ENCODE measurements around the gene COL13A1. TPM values are rescaled to one million over a fixed set of nuclear protein-coding genes. Genes with fewer than 3 reads are reported as not detected.

The COL13A1 gene
- total and polyA plus RNA-seq, 2 of the 8 experiments (the other 6 are each of a cell fraction or from before 2014, with no cell fraction given), result 2.6 to 5.2 TPM

DNA sequence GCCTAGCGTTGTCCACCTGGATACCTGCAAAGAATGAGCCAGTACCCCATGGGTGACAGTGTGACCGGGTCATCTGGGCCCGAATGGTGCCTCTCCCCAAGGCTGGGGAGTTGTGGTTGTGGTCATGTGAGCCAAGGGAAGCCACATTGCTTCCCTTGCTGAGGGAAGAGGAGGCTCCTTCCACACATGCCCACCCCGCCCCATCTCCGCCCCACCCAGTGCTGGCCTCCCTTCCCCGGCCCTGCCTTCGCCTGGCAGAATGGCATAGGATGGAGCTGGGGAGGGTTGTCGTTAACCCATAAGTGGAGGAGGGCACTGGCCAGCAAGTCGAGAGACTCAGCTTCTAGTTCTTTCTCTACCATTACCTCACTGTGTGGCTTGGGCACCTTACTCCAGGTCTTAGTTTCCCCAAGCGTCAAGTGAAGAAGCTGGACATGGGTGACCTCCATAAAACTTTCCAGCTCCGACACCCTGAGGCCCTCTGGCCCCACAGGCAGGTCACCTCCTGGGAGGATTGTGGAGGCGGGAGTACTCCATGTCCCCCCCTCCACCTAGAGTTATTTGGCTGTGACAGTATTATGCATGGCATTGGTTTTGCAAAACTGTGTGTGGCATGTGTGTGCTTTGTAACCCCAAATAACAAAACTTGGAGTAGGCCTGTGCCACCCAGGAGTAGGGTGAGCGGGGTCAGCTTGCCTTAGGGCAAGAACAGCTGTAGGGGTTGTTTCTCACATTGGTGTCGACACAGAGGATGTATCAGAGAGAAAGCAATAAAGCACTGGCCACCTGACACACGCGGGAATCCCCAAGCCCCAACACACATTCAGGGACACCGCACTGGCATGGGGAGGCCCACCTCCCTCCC lies 160.4 kb downstream of the COL13A1 start:
- H3K4ac ChIP-seq (replicated peaks; ENCODE audit: insufficient read length, low read depth, low read length), result no peak overlapping the region
- H2BK20ac ChIP-seq (ENCODE audit: low read length), result no peak overlapping the region
- FAIRE-seq (no peak), DNase-seq (ENCODE audit: low read depth in 1 of 2, low spot score in 2 of 2) (peak in 1 of 2 experiments; percentile 35)
- no peaks in the 10 kb centered on the region for H4K20me1 ChIP-seq (replicated peaks in 1 of 2; ENCODE audit: control insufficient read depth in 1 of 2, insufficient read depth in 2 of 2, low read length in 2 of 2)
- no peaks in the 10 kb centered on the region for H3K9me3 ChIP-seq (ENCODE audit: insufficient read depth in 2 of 2, low read depth in 1 of 2, low read length in 1 of 2)
- no peak overlapping the region for H3K56ac ChIP-seq (replicated peaks; ENCODE audit: insufficient read length, low read depth, low read length)
- no peak overlapping the region for H3K9ac ChIP-seq (replicated peaks in 1 of 4; ENCODE audit: extremely low read depth in 1 of 4, low read depth in 3 of 4, low read length in 3 of 4)
- 0 out of 2 replicates have a peak overlapping the region, but pooled peaks have one; percentile 24 for H2BK5ac ChIP-seq (ENCODE audit: low read depth, low read length)
- no peak overlapping the region for H4K8ac ChIP-seq (ENCODE audit: extremely low read depth, insufficient read depth, low read length)
- no peak overlapping the region for H4K91ac ChIP-seq (replicated peaks; ENCODE audit: insufficient read length, low read length)
- H3K4me1 ChIP-seq (replicated peaks in 1 of 4; ENCODE audit: control insufficient read depth in 3 of 4, insufficient read depth in 4 of 4, low read length in 3 of 4), result peaks cover 0 to 3% (median 0%) of the 10 kb centered on the region in 4 experiments; a peak in 1 of 7 replicates
- H3K4me2 ChIP-seq (ENCODE audit: insufficient read depth in 1 of 2, low read depth in 2 of 2, low read length in 2 of 2), result no peak overlapping the region
- no peaks in the 10 kb centered on the region for H3K36me3 ChIP-seq (ENCODE audit: control insufficient read depth in 2 of 4, insufficient read depth in 4 of 4, low read length in 3 of 4)
- ChIA-PET CTCF (ENCODE audit: partially characterized antibody) (interaction anchor here (0.7 to 8.4 kb wide), 9 partner anchors 12 to 184 kb away, joined by 3 to 94 read pairs (median 7); partner anchors contain the start of gene TYSND1), POLR2A (ENCODE audit: partially characterized antibody) (no interaction called here)
- no peaks in the 10 kb centered on the region for H3K23me2 ChIP-seq (ENCODE audit: low read depth, low read length)
- H2AFZ ChIP-seq (ENCODE audit: low read length), result no peak overlapping the region
- no peak overlapping the region for H3K4me3 ChIP-seq (ENCODE audit: extremely low read depth in 1 of 4, insufficient read depth in 2 of 4, low read depth in 3 of 4, low read length in 4 of 4)
- WGBS, 2 experiments (ENCODE audit: extremely low coverage in 1 of 2, insufficient coverage in 1 of 2, insufficient read length in 1 of 2, insufficient replicate concordance in 2 of 2, low coverage in 1 of 2, low lambda C conversion rate in 2 of 2, missing lambda C conversion rate in 1 of 2), result 89% methylated on average over 17 of the region's 17 CpGs; no CpG with 5 or more reads in 1 of the 2 experiments
- H3K79me1 ChIP-seq (ENCODE audit: low read depth, low read length), result no peaks in the 10 kb centered on the region
- no peak overlapping the region for H2BK120ac ChIP-seq (replicated peaks; ENCODE audit: low read depth, low read length)
- H2BK12ac ChIP-seq (ENCODE audit: low read depth, low read length), result no peak overlapping the region
- H2AK5ac ChIP-seq (ENCODE audit: low read depth, low read length), result no peak overlapping the region
- no peak overlapping the region for H3K27ac ChIP-seq (ENCODE audit: low read depth, low read length)
- peaks cover 0 to 4% (median 1%) of the 10 kb centered on the region in 4 experiments; a peak in 1 of 7 replicates for H3K27me3 ChIP-seq (replicated peaks in 1 of 4; ENCODE audit: control insufficient read depth in 3 of 4, extremely low read depth in 1 of 4, insufficient read depth in 3 of 4, low read length in 3 of 4)
- no peak overlapping the region for H3K23ac ChIP-seq (ENCODE audit: insufficient read length)
- no peak overlapping the region for H2BK15ac ChIP-seq (ENCODE audit: low read length)
- no peak overlapping the region for H4K5ac ChIP-seq (ENCODE audit: insufficient read length, low read depth, low read length)
- no peak overlapping the region for H3K14ac ChIP-seq (ENCODE audit: insufficient read length)
- H3K79me2 ChIP-seq (ENCODE audit: control insufficient read depth in 1 of 2, insufficient read depth in 2 of 2, low read length in 2 of 2), result no peaks in the 10 kb centered on the region
- H3K18ac ChIP-seq (ENCODE audit: extremely low read depth, low read length), result no peak overlapping the region

Measured in H1 (cell line).